NCI-H146 (cell line): ENCODE results near the gene OR11L1.

Experiments
- DNase-seq: peaks from one replicate; lab custom pipeline; 2025; lab: John Stamatoyannopoulos, UW

The OR11L1 gene

DNA sequence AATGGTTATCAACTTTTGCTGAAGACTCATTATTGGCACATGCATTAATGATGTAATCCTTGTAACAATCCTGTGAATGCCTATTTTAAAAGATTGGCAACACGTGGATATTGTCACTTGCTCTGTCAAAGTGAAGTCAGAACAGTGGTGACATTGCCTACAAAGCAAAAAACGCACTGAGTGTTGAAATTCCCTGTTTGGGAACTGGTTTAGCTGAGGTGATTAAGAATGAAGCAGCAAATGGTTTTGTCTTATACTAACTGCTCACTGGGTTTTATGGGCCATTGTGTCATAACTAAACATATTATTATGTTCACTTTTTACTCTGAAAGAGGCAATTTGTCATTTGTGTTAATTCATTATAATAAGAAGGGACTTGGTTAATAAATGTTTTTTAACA lies 29.1 kb downstream of the OR11L1 start:
- DNase-seq = no peak

DNA sequence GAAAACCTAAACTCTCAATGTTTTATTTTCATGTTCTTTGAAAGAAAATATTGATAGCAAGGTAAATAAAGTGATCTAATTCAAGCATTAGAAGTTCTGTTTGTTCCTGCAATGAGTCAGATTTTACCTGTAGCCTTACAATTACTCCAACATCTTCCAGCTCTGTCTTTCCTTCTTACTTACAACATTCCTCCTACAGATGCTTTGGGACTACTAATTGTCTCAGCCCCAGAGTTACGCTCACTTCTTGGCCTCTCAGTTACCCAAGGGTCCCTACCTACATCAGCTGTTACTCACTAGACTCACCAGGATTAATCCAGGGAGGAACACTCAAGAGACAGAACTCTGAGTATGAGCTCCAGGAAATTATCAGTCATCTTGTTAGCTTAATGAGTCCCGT lies 44.2 kb downstream of the OR11L1 start:
- DNase-seq = no peak
